Vagina (tissue), 2 donors: ENCODE data around the gene OMG.
"Not testable (repeated sequence)": the region's sequence is repeated elsewhere in the genome, so short reads cannot be mapped to it uniquely, and the experiment has no call there.

Experiments
- POLR2A ChIP-seq, 2 donors: fragments of 450-650 bp; IDR thresholded peaks; one replicate each; pipeline ENCODE4 v1.6.1; 2017; ENCODE audit warnings: antibody characterized with exemption in 2 of 2, mild to moderate bottlenecking in 2 of 2, moderate library complexity in 2 of 2
- POLR2AphosphoS5 ChIP-seq, 2 donors: sonication (generic); formaldehyde crosslinking; IDR thresholded peaks; one replicate each; pipeline ENCODE4 v1.9.0; 2017; ENCODE audit warnings: antibody characterized with exemption in 2 of 2, mild to moderate bottlenecking in 2 of 2, low read depth in 1 of 2; ENCODE audit not compliant: insufficient read depth in 1 of 2
- TF ChIP-seq, protein P1 (sequence below), 3 experiments: fragments of 450-650 bp in 2 of 3; fragments of 200-600 bp in 1 of 3; sonication (generic) in 1 of 3; IDR thresholded peaks; one replicate each; pipeline ENCODE4 v1.5.1; 2017 to 2019; ENCODE audit warnings: antibody characterized with exemption in 3 of 3, mild to moderate bottlenecking in 2 of 3, moderate library complexity in 2 of 3

DNA sequence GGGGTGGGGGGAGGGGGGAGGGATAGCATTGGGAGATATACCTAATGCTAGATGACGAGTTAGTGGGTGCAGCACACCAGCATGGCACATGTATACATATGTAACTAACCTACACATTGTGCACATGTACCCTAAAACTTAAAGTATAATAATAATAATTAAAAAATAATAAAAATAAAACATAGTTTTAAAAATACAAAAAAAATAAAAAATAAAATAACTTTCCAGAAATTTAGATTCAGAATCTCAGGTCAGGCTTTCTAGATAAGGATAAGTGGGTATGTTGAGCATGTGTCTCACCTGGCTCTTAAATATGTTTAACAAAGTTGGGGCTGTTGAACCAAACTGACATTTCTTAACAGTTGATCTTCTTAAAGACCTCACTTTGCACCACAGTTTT lies 9.1 kb downstream of the OMG start:
- not testable (repeated sequence) for TF ChIP-seq POLR2AphosphoS5 (IDR thresholded peaks at IDR 0.05; ENCODE audit: insufficient read depth in 1 of 2, low read depth in 1 of 2); POLR2A (IDR thresholded peaks at IDR 0.05)
- TF ChIP-seq, protein P1, sequence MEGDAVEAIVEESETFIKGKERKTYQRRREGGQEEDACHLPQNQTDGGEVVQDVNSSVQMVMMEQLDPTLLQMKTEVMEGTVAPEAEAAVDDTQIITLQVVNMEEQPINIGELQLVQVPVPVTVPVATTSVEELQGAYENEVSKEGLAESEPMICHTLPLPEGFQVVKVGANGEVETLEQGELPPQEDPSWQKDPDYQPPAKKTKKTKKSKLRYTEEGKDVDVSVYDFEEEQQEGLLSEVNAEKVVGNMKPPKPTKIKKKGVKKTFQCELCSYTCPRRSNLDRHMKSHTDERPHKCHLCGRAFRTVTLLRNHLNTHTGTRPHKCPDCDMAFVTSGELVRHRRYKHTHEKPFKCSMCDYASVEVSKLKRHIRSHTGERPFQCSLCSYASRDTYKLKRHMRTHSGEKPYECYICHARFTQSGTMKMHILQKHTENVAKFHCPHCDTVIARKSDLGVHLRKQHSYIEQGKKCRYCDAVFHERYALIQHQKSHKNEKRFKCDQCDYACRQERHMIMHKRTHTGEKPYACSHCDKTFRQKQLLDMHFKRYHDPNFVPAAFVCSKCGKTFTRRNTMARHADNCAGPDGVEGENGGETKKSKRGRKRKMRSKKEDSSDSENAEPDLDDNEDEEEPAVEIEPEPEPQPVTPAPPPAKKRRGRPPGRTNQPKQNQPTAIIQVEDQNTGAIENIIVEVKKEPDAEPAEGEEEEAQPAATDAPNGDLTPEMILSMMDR (IDR thresholded peaks at IDR 0.05): not testable (repeated sequence)
